Dendritic cell treated with granulocyte-macrophage colony-stimulating factor and Interleukin-4, amounts not matched to agents 40 ng/mL and 50 ng/mL, for 4 days (primary cell): ENCODE data around the gene KAT7.
A peak's percentile ranks its signal among the peaks of the same experiment; 100 is the strongest.

ENCODE experiments used
- H3K27ac Mint-ChIP-seq: one replicate; pipeline ENCODE4 v1.8.0; 2022; ENCODE audit warnings: mild to moderate bottlenecking, mixed read lengths
- H3K27me3 Mint-ChIP-seq: one replicate; pipeline ENCODE4 v1.8.0; 2022; ENCODE audit warnings: mild to moderate bottlenecking, mixed read lengths
- H3K36me3 Mint-ChIP-seq: one replicate; pipeline ENCODE4 v1.8.0; 2022; ENCODE audit warnings: low read depth, mixed read lengths
- H3K4me1 Mint-ChIP-seq: one replicate; pipeline ENCODE4 v1.8.0; 2022; ENCODE audit warnings: low read depth, mixed read lengths
- H3K4me3 Mint-ChIP-seq: one replicate; pipeline ENCODE4 v1.8.0; 2022; ENCODE audit warnings: mild to moderate bottlenecking, moderate library complexity, mixed read lengths
- H3K9me3 Mint-ChIP-seq: one replicate; pipeline ENCODE4 v1.8.0; 2022; ENCODE audit warnings: mixed read lengths
- intact Hi-C: fragments of 100-400 bp; cut with micrococcal nuclease; formaldehyde crosslinking; loops from one replicate; pipeline ENCODE4 v1.15.0; 2022

Gene KAT7

GRCh38 chr17:49788478-49789242 lies at the start of gene KAT7:
Gene KAT7 (plus strand): TSS chr17:49788681. CDS start chr17:49788835, 154 bp downstream.
- H3K4me1 Mint-ChIP-seq, result peaks cover 33% of the 10 kb centered on the region
- intact Hi-C loops, result loop anchor here (1.0 kb wide), 1 partner anchor 110 kb away; the partner anchor contains the start of gene SPOP

GRCh38 chr17:49739641-49740271 lies 48.7 kb upstream of the KAT7 start:
- no peaks in the 10 kb centered on the region for H3K36me3 Mint-ChIP-seq
- H3K4me3 Mint-ChIP-seq, result peak overlapping the region; percentile 65
- H3K9me3 Mint-ChIP-seq, result no peaks in the 10 kb centered on the region
- H3K27me3 Mint-ChIP-seq, result no peaks in the 10 kb centered on the region
- intact Hi-C loops, result no loop called here
- H3K4me1 Mint-ChIP-seq, result peaks cover 86% of the 10 kb centered on the region
- peak overlapping the region; percentile 84 for H3K27ac Mint-ChIP-seq

More at GRCh38 chr17:49788478-49789242, at the start of gene KAT7:
- Mint-ChIP-seq H3K36me3 (peaks cover 51% of the 10 kb centered on the region), H3K9me3 (no peaks in the 10 kb centered on the region), H3K4me3 (peak within 1 kb of the TSS; percentile 92), H3K27ac (peak within 1 kb of the TSS; percentile 98), H3K27me3 (no peaks in the 10 kb centered on the region)

- Mint-ChIP-seq H3K4me3 (peak overlapping the region; percentile 52), H3K27ac (peak overlapping the region; percentile 84), H3K27me3 (no peaks in the 10 kb centered on the region), H3K36me3 (no peaks in the 10 kb centered on the region), H3K4me1 (peaks cover 88% of the 10 kb centered on the region), H3K9me3 (no peaks in the 10 kb centered on the region)
- intact Hi-C loops, result no loop called here
Observed at GRCh38 chr17:49741009-49741691, 47.3 kb upstream of the KAT7 start.

DNA sequence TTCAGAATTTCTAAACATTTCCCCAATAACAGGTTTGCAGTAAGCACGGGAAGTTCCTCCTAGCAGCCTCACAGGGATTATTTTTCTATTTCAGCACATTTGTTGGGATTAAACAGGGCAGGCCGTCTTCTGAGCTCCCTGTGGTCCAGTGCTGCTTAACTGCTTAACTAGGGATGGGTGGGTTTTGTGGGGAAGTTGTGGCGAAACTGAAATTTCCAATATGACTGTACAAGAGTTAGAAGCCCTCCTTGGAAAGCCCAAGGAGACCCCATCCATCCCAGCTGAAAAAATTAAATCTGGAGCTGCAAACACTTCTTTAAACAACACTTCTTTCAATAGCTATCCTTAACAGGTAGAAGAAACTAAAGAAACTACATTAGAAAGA lies 46.8 kb upstream of the KAT7 start:
- H3K9me3 Mint-ChIP-seq, result no peaks in the 10 kb centered on the region
- no peaks in the 10 kb centered on the region for H3K27me3 Mint-ChIP-seq
- peak overlapping the region; percentile 52 for H3K4me3 Mint-ChIP-seq
- intact Hi-C loops, result no loop called here
- H3K4me1 Mint-ChIP-seq, result peaks cover 89% of the 10 kb centered on the region
- no peaks in the 10 kb centered on the region for H3K36me3 Mint-ChIP-seq
- H3K27ac Mint-ChIP-seq, result peak overlapping the region; percentile 84

GRCh38 chr17:49742166-49742638 lies 46.3 kb upstream of the KAT7 start:
- Mint-ChIP-seq H3K36me3 (no peaks in the 10 kb centered on the region), H3K4me3 (peak overlapping the region; percentile 52), H3K27me3 (no peaks in the 10 kb centered on the region), H3K9me3 (no peaks in the 10 kb centered on the region), H3K27ac (peak overlapping the region; percentile 84), H3K4me1 (peaks cover 89% of the 10 kb centered on the region)
- intact Hi-C loops, result no loop called here

- no peaks in the 10 kb centered on the region for H3K9me3 Mint-ChIP-seq
- H3K36me3 Mint-ChIP-seq, result no peaks in the 10 kb centered on the region
- no peak overlapping the region for H3K4me3 Mint-ChIP-seq
- no peaks in the 10 kb centered on the region for H3K27me3 Mint-ChIP-seq
- intact Hi-C loops, result no loop called here
- H3K4me1 Mint-ChIP-seq, result peaks cover 76% of the 10 kb centered on the region
- peak overlapping the region; percentile 14 for H3K27ac Mint-ChIP-seq
Observed at GRCh38 chr17:49745175-49746139, 43.0 kb upstream of the KAT7 start.

DNA sequence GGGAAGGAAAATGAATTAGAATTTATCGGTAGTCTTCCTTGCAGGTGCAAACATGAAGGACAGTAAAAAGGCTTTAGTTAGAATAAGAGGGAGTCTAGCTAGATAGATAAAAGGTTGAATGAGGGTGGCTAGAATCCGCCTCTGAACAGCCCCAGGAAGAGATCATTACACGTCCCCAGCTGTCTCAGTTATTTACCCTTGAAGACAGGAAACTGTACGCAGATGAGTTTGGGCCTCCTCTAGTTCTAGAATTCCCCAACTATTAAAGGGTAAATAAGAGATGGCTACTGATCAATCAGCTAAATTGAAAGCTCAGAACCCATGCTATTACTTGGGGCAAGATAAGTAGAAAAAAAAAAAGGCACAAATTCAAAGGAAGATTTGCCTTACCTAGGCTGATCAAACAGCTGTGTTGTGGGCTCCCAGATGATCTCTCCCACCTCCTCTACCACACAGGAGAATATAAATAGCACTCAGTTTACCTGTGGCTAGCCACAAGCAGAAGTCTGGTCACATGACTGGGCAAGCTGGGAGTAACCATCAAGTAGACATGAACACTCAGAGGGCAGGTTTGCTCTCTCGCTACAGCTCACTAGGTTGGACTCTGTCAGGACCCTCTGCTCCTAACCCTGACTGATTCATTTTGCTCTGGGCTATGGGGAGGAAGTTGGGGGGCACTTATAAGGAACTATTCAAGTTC lies 41.5 kb upstream of the KAT7 start:
- H3K27me3 Mint-ChIP-seq, result no peaks in the 10 kb centered on the region
- no peaks in the 10 kb centered on the region for H3K9me3 Mint-ChIP-seq
- no peak overlapping the region for H3K4me3 Mint-ChIP-seq
- intact Hi-C loops, result no loop called here
- H3K27ac Mint-ChIP-seq, result peak overlapping the region; percentile 22
- H3K36me3 Mint-ChIP-seq, result no peaks in the 10 kb centered on the region
- peaks cover 62% of the 10 kb centered on the region for H3K4me1 Mint-ChIP-seq

- no peak overlapping the region for H3K4me3 Mint-ChIP-seq
- no peaks in the 10 kb centered on the region for H3K27me3 Mint-ChIP-seq
- intact Hi-C loops, result no loop called here
- no peaks in the 10 kb centered on the region for H3K9me3 Mint-ChIP-seq
- H3K27ac Mint-ChIP-seq, result peak overlapping the region; percentile 22
- H3K4me1 Mint-ChIP-seq, result peaks cover 55% of the 10 kb centered on the region
- no peaks in the 10 kb centered on the region for H3K36me3 Mint-ChIP-seq
Observed at GRCh38 chr17:49747632-49748031, 40.8 kb upstream of the KAT7 start.

GRCh38 chr17:49748223-49748622 lies 40.3 kb upstream of the KAT7 start:
- intact Hi-C loops, result no loop called here
- H3K27me3 Mint-ChIP-seq, result no peaks in the 10 kb centered on the region
- H3K9me3 Mint-ChIP-seq, result no peaks in the 10 kb centered on the region
- peaks cover 49% of the 10 kb centered on the region for H3K4me1 Mint-ChIP-seq
- no peaks in the 10 kb centered on the region for H3K36me3 Mint-ChIP-seq
- H3K4me3 Mint-ChIP-seq, result no peak overlapping the region
- no peak overlapping the region for H3K27ac Mint-ChIP-seq

DNA sequence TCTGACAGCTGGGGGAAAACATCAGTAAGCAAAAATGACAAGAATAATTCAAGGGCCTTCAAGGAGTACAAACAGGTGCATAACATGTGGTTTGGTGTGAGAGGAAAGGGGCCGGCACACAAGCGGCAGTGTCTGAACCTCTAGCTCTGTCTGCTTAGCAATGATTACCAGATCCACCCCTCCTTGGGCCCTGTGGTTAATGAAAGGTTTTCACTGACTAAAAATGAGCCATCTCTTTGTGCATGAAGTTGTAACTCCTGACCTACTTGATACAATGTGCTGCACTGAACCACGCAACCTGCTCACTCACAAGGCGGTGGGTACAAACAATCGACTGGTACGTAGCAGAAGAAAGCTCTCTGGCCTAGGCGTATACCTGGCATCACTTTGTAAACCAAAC lies 39.7 kb upstream of the KAT7 start:
- Mint-ChIP-seq H3K27me3 (no peaks in the 10 kb centered on the region), H3K27ac (no peak overlapping the region), H3K36me3 (no peaks in the 10 kb centered on the region), H3K4me3 (no peak overlapping the region), H3K9me3 (no peaks in the 10 kb centered on the region), H3K4me1 (peaks cover 47% of the 10 kb centered on the region)
- intact Hi-C loops, result no loop called here

DNA sequence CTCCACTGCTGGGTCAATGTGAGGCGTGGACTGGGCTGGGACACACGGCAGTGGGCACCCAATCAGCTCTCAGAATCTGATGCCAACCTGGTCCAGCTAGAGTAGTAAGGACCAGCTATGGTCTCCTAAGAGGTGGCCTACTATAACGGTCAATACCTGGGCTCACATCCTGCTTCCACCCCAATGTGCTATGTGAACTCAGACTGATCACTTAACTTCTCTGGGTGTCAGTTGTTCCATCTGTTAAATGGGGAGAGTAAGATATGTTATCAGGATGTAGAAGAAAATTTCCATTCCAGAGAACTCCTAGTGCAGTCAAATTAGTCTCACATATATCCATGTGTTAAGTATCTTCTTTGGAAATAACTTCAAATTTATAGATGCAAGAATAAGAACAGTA lies 38.8 kb upstream of the KAT7 start:
- H3K4me3 Mint-ChIP-seq, result no peak overlapping the region
- no peaks in the 10 kb centered on the region for H3K36me3 Mint-ChIP-seq
- H3K27ac Mint-ChIP-seq, result no peak overlapping the region
- no peaks in the 10 kb centered on the region for H3K27me3 Mint-ChIP-seq
- no peaks in the 10 kb centered on the region for H3K9me3 Mint-ChIP-seq
- H3K4me1 Mint-ChIP-seq, result peaks cover 53% of the 10 kb centered on the region
- intact Hi-C loops, result no loop called here

GRCh38 chr17:49752508-49752907 lies 36.0 kb upstream of the KAT7 start:
- no peak overlapping the region for H3K27ac Mint-ChIP-seq
- intact Hi-C loops, result no loop called here
- H3K9me3 Mint-ChIP-seq, result no peaks in the 10 kb centered on the region
- H3K4me1 Mint-ChIP-seq, result peaks cover 43% of the 10 kb centered on the region
- H3K4me3 Mint-ChIP-seq, result no peak overlapping the region
- H3K27me3 Mint-ChIP-seq, result no peaks in the 10 kb centered on the region
- H3K36me3 Mint-ChIP-seq, result peaks cover 3% of the 10 kb centered on the region

DNA sequence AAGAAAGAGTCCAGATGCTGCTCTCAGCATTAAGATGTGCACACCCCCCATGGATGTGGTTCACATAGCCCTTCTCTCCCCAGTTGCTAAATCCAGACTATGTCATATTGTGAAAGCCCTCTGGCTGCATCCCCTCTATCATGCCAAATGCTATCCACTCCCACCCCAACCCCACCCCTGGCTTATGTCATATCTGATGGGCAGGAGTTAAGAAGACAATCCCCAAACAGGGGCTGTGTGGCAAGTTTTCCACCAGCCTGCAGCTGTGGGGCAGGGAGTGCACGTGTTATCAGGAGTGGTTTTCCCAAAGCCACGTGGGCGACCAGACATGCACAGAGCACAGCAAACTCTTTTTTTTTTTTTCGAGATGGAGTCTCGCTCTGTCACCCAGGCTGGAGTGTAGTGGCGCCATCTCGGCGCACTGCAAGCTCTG lies 34.5 kb upstream of the KAT7 start:
- Mint-ChIP-seq H3K4me1 (peaks cover 38% of the 10 kb centered on the region), H3K9me3 (no peaks in the 10 kb centered on the region), H3K4me3 (no peak overlapping the region), H3K27ac (no peak overlapping the region), H3K27me3 (no peaks in the 10 kb centered on the region), H3K36me3 (peaks cover 10% of the 10 kb centered on the region)
- intact Hi-C loops, result no loop called here
